Forelimb muscle (tissue), 1 donor: ENCODE results near the gene DNMT3A. TPM values are rescaled to one million over a fixed set of nuclear protein-coding genes. Genes with fewer than 3 reads are reported as not detected.

Source experiments
- DNase-seq: peaks from one replicate; pipeline ENCODE4 v3.0.0-alpha.2; 2013; ENCODE audit warnings: low read depth
- polyA plus RNA-seq: library from polyadenylated mRNA; unstranded; fragments of 120-200 nt; gene quantifications from one replicate; pipeline ENCODE4 v1.2.1, GENCODE V29; 2013; ENCODE audit not compliant: insufficient read length

DNMT3A gene
- polyA plus RNA-seq = 52.6 TPM

DNA sequence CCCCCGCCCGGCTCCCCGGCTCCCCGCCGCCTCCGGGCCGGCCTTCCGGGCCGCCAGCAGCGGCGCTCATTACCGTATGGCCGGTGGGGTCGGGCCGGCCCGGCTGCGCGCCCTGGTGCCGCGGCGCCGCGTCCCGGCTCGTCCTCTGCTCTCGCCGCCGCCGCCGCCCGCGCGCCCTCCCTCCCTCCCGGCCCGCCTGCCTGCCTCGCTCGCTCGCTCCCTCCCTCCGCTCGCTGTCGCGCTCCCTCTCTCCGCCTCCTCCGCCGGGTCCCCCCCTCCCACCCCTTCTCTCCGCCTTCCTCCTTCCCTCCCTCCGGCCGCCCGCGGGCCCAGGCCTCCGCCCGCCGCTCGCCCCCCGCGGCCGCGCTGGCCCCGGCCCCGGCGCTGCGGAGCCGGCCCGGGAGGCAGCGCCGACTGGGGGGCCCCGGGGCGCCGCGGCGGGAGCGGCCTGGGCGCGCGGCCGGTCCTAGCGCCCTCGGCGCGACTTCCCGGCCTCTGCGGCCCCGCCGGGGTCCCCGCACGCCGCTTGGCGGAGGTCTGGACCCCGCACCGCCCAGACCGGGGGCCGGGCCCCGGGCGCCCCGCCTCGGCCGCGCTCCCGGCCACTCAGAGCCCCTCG, at the start of gene DNMT3A:
Gene DNMT3A, minus strand, starts transcription at position 173 of the 619 bp plus-strand sequence. CDS start 27,941 bp downstream, outside the sequence.
- peak; percentile 44 for DNase-seq

GRCh38 chr2:25389161-25389560, 47.4 kb upstream of the DNMT3A start:
- no peak for DNase-seq

DNA sequence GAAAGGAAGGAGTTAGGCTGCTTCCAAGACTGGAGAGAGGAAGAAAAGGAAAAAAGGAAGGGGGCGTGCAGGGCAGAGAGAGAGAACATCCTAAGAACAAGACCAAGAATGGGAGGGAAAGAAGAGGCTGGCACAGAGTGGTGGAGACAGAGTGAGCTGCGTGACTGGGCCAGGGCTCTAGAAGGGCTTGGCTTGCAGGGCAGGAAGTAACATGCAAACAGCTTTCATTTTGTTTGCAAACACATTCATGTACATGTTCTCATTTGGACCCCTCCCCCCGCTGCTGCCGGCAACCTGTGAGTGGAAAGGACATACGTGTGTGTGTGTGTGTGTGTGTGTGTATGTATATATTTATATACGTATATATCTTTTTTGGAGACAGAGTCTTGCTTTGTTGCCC, 46.8 kb upstream of the DNMT3A start:
- DNase-seq = no peak

- DNase-seq = no peak
These were observed 46.2 kb upstream of the DNMT3A start for GRCh38 chr2:25387876-25388449.

GRCh38 chr2:25386971-25387875, 45.5 kb upstream of the DNMT3A start:
- DNase-seq = no peak

DNA sequence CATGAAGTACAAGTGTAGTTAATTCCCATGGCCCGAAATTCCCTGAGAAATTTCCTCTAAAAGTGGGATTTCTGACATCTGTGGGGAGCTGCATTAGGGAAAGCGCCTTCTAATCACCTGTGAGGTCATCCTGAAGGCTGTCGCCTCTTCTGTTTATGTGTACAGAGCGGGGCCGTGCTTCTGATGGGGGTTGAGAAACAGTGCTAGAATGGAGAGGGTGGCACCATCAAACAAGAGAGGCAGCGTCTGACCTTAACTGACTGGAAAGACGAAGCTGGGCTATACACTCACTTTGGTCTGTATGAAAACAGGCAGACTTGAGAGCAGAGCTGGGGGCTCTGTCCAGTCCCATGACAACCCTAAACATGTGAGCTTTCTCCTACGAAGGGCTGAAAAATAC, 44.2 kb upstream of the DNMT3A start:
- DNase-seq = no peak

DNA sequence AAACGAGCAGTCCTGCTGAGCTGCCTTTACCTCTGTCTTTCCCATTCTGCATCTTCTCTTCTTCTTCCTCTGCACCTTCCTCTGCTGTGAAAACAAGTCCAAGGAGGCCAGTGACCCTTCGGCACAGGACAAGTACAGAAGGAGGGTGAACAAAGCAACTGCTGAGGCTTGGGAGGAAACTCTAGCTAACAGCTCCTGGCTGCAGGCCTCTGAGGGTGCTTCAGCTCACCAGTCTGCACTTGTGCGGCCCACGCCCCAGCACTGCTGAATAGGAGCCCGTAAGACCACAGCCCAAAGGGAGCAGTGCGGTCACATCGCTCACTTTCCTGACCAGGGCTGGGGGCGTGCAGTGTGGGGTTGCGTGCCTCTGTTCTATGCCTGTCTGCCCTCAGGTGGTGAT, 42.1 kb upstream of the DNMT3A start:
- no peak for DNase-seq

- DNase-seq = no peak
These were observed 39.8 kb upstream of the DNMT3A start for GRCh38 chr2:25381502-25381901.

DNA sequence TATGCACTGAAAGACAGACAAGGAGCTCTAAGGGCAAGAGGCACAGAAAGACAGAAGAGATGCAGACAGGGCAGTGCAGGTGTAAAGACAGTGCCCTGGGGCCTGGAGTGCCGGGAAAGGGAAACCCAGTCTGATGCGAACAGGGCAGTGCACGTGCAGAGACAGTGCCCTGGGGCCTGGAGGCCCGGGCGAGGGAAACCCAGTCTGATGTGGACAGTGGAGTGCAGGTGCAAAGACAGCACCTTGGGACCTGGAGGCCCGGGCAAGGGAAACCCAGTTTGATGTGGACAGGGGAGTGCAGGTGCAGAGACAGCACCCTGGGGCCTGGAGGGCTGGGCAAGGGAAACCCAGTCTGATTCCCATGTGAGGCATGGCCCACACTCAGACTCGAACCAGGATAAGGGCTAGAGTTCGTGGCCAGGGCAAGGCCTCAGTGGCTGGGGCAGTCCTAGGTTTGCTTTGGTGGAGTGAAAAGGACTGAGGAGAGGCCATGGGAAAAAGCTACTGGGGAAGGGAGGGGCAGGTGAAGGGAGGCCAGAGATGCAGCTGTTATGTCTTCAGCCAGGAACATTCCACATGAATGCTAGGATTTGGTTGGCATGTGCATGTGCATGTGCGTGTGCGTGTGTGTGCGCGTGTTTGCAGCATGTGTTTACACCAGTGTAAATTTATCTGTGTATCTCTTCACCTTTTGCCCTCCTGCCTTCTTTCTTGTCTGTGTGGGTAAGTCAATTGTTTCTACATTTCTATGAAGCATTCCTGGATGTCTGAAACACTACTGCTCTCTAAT, 39.1 kb upstream of the DNMT3A start:
- DNase-seq = no peak

GRCh38 chr2:25380023-25380422, 38.3 kb upstream of the DNMT3A start:
- DNase-seq = no peak

DNA sequence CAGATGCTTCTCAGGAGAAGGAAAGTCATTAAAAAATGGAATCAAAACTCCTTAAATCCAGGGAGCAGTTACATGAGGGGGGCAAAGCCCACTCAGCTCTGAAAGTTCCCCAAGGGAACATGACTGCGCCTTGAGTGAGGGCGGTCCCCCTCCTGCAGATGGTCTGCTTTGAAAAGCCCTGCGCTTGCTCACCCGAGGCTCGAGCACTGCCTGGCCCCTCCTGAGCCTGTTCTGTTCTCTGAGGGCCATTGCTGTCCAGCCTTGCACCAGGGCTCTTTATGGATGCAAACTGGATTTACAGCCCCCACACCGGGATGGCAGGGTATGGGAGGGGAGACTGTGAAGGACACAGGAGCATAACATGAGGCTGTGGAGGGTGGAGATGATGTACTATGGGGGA, 37.8 kb upstream of the DNMT3A start:
- DNase-seq = no peak

DNA sequence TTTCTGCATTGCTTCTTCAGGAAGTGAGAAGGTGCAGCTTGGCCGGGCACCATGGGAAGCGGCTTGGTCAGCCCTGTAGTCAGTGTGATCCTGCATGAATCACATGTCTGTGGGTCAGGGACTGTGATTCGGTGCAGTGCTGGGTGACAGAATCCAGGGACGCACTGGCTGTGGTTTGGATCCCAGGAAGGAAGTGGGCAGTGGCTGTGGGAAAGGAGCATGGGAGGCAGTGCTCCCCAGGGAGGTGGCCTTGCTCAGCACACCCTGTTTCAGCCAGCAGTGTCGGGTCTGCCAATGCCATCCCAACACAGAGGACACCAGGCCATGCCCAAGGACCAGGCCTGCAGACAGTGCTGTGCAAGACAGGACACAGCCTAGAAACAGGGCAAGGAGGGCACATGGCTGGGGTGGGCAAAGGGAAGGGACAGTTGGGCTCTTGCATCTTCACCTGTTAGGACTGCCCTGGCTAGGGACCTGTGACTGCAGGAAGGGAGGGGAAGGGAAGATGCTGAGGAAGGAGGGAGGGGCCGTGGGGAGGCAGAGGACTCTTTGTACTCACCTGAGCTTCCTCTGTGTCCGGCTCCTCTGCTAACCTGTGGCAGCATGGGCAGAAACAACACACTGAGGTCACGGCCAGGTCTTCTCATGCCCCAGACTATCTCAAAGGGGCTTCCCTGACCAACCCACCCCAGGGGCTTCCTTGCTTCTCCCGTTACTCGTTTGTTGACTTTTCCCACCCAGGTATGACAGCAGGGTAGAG, 37.2 kb upstream of the DNMT3A start:
- DNase-seq = no peak

DNA sequence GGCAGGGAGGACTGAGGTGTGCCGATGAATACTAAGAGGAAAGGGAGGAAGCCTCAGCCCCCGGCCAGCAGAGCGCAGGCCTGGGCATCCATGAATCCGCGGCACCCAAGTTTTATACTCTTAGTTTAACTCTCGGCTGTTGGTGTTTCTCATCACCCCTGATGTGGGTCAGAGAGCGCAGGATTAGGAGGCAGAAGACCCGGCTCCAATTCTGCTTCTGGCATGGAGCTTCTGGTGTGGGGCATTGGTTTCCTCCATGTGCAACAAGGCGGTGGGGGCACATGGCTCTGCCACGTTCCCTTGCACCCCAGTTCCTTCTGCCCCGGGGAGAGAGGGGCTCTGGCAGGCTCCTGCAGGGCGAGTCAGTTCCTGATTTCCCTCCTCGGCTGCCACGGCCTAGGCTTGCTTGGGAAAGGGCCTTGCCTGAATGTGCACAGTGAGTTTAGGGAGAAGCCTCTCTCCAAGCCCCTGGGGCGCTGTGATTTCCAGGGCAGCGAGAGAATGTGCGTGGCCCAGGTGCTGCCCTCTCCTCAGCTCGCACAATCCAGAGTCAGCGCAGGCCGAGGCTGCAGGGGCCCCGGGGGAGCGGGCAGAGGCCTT, 36.2 kb upstream of the DNMT3A start:
- DNase-seq = no peak

- peak; percentile 50 for DNase-seq
These were observed 35.3 kb upstream of the DNMT3A start for GRCh38 chr2:25376750-25377621.

DNA sequence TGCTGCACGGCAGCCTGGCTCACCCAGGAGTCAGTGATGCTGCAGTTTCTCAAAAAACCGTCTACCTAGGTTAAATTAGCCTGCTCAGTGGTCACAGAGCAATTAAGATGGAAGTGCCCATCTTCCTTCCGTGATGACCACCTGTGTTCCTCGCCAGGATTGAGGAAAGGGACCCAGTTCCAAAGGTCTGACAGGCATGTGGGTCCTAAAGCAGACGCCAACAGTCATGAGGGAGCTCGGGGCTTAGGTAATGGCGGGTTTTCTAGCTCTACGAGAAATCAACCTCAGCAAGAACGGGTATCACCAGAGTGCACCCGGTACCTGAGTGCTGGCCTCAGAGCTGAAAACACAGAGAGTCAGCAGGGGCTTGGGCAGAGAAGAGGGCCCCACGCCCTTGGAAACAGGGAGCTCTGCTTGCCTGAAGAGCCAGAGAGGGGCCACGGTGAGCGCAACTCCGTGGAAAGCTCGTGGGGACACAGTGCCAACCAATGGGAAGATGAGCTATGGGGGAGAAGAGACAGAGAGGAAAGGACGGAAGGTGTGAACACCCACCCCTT, 34.3 kb upstream of the DNMT3A start:
- DNase-seq = no peak

- no peak for DNase-seq
These were observed 33.8 kb upstream of the DNMT3A start for GRCh38 chr2:25375371-25375988.

DNA sequence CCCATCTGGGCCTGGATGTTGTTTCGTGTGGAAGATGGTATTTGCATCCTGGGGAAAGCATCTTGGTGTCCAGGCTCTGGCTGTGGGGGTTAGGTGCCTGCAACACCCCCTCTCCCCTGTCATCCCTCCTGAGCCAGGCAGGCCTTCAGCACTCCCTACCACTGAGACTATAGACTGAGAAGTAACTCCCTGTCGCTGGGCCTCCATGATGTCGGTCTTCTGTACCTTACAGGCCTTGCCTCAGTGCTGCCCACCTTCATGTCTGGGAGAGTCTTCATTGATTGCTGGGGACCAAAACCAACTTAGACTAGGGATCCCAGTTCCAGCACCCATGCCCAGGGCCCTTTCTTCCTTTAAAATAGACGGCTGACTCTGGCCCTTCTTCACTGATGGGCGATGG, 33.1 kb upstream of the DNMT3A start:
- DNase-seq = no peak

DNA sequence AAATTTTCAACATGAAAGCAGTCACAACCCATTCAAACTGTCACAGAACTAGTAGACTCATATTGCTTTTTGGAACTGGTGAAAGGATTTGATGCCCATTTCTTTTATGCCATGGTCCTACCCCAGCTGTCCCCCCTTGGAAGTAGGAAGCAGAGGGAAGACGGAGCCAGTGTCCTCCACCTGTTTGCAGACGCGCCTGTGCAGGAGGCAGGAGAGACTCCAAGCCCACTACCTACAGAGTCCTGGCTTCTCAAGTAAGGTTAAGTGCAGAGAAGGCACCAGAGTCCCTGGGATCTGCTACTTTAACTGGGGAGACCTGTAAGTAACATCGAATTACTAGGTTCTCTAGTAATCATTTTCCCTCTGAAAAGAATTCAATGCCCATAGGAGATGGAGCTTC, 32.7 kb upstream of the DNMT3A start:
- DNase-seq = no peak
